Gastroesophageal sphincter (tissue), 3 donors: ENCODE data around the gene C6orf47.
"Not testable (repeated sequence)": the region's sequence is repeated elsewhere in the genome, so short reads cannot be mapped to it uniquely, and the experiment has no call there.

Experiments used
- CTCF ChIP-seq, 4 experiments: fragments of 200-600 bp in 2 of 4; fragments of 450-650 bp in 2 of 4; sonication (generic) in 1 of 4; IDR thresholded peaks; one replicate each; pipeline ENCODE4 v1.5.1; 2017 to 2019; ENCODE audit warnings: antibody characterized with exemption in 4 of 4, mild to moderate bottlenecking in 2 of 4, moderate library complexity in 2 of 4
- EP300 ChIP-seq: sonication (generic); formaldehyde crosslinking; IDR thresholded peaks from one replicate; pipeline ENCODE4 v1.6.1; 2017; ENCODE audit warnings: antibody characterized with exemption, mild to moderate bottlenecking
- POLR2A ChIP-seq, 2 donors: fragments of 450-650 bp; IDR thresholded peaks; one replicate each; pipeline ENCODE4 v1.6.1; 2017; ENCODE audit warnings: antibody characterized with exemption in 2 of 2, mild to moderate bottlenecking in 2 of 2, moderate library complexity in 1 of 2
- POLR2AphosphoS5 ChIP-seq: sonication (generic); formaldehyde crosslinking; IDR thresholded peaks from one replicate; pipeline ENCODE4 v1.6.1; 2017; ENCODE audit warnings: antibody characterized with exemption

GRCh38 chr6:31709157-31709556 is 48.6 kb upstream of the C6orf47 start:
- TF ChIP-seq CTCF (IDR thresholded peaks at IDR 0.05); POLR2AphosphoS5; POLR2A (IDR thresholded peaks at IDR 0.05); EP300: not testable (repeated sequence)
